ENCODE data around the gene ST8SIA3. TPM values are rescaled to one million over a fixed set of nuclear protein-coding genes. Genes with fewer than 3 reads are reported as not detected.

Gene ST8SIA3
- polyA plus RNA-seq (2013, experiment 1 of 2): 0.37 TPM
- 0.25 TPM for polyA plus RNA-seq (2013, experiment 2 of 2)

GRCh38 chr18:57352271-57352701 lies at the start of gene ST8SIA3:
Gene ST8SIA3, plus strand, starts transcription at chr18:57352557. Its CDS starts 290 bp downstream, at chr18:57352847.
- Histone ChIP-seq H3K36me3 (ENCODE audit: control insufficient read depth, insufficient read depth, low read length) (no peaks in the 10 kb centered on the region), H3K27ac (ENCODE audit: low read depth, low read length, severe bottlenecking) (no peak within 1 kb of the TSS), H3K4me3 (ENCODE audit: extremely low read depth, insufficient read depth, low read length, poor library complexity, severe bottlenecking) (peak within 1 kb of the TSS; percentile 47), H3K4me1 (ENCODE audit: control insufficient read depth, insufficient read depth, low read length, poor library complexity, severe bottlenecking) (no peaks in the 10 kb centered on the region), H3K9me3 (ENCODE audit: control insufficient read depth, low read length) (no peaks in the 10 kb centered on the region)
- WGBS, 2 experiments (ENCODE audit: insufficient coverage in 2 of 2): 0% methylated on average over 8 of the region's 38 CpGs; no CpG with 5 or more reads in 1 of the 2 experiments

GRCh38 chr18:57311472-57311871 lies 40.9 kb upstream of the ST8SIA3 start:
- no peak overlapping the region for H3K4me3 ChIP-seq (ENCODE audit: extremely low read depth, insufficient read depth, low read length, poor library complexity, severe bottlenecking)
- no peaks in the 10 kb centered on the region for H3K36me3 ChIP-seq (ENCODE audit: control insufficient read depth, insufficient read depth, low read length)
- WGBS, 2 experiments (ENCODE audit: insufficient coverage in 2 of 2): 90 to 99% methylated on average over 4 of the region's 4 CpGs
- H3K4me1 ChIP-seq (ENCODE audit: control insufficient read depth, insufficient read depth, low read length, poor library complexity, severe bottlenecking): no peaks in the 10 kb centered on the region
- H3K9me3 ChIP-seq (ENCODE audit: control insufficient read depth, low read length): no peaks in the 10 kb centered on the region
- no peak overlapping the region for H3K27ac ChIP-seq (ENCODE audit: low read depth, low read length, severe bottlenecking)

GRCh38 chr18:57312346-57313144 lies 39.8 kb upstream of the ST8SIA3 start:
- Histone ChIP-seq H3K9me3 (ENCODE audit: control insufficient read depth, low read length) (no peaks in the 10 kb centered on the region), H3K36me3 (ENCODE audit: control insufficient read depth, insufficient read depth, low read length) (no peaks in the 10 kb centered on the region), H3K4me1 (ENCODE audit: control insufficient read depth, insufficient read depth, low read length, poor library complexity, severe bottlenecking) (no peaks in the 10 kb centered on the region), H3K27ac (ENCODE audit: low read depth, low read length, severe bottlenecking) (no peak overlapping the region), H3K4me3 (ENCODE audit: extremely low read depth, insufficient read depth, low read length, poor library complexity, severe bottlenecking) (no peak overlapping the region)
- WGBS, 2 experiments (ENCODE audit: insufficient coverage in 2 of 2): 80 to 100% methylated on average over 1 of the region's 3 CpGs

GRCh38 chr18:57320603-57321002 lies 31.8 kb upstream of the ST8SIA3 start:
- no peaks in the 10 kb centered on the region for H3K9me3 ChIP-seq (ENCODE audit: control insufficient read depth, low read length)
- no peaks in the 10 kb centered on the region for H3K36me3 ChIP-seq (ENCODE audit: control insufficient read depth, insufficient read depth, low read length)
- H3K27ac ChIP-seq (ENCODE audit: low read depth, low read length, severe bottlenecking): no peak overlapping the region
- no peak overlapping the region for H3K4me3 ChIP-seq (ENCODE audit: extremely low read depth, insufficient read depth, low read length, poor library complexity, severe bottlenecking)
- no peaks in the 10 kb centered on the region for H3K4me1 ChIP-seq (ENCODE audit: control insufficient read depth, insufficient read depth, low read length, poor library complexity, severe bottlenecking)
- 71% methylated on average over 1 of the region's 2 CpGs; no CpG with 5 or more reads in 1 of the 2 experiments for WGBS, 2 experiments (ENCODE audit: insufficient coverage in 2 of 2)

GRCh38 chr18:57325491-57326166 lies 26.7 kb upstream of the ST8SIA3 start:
- WGBS, 2 experiments (ENCODE audit: insufficient coverage in 2 of 2): 69 to 78% methylated on average over 1 of the region's 1 CpG
- Histone ChIP-seq H3K27ac (ENCODE audit: low read depth, low read length, severe bottlenecking) (no peak overlapping the region), H3K4me1 (ENCODE audit: control insufficient read depth, insufficient read depth, low read length, poor library complexity, severe bottlenecking) (no peaks in the 10 kb centered on the region), H3K36me3 (ENCODE audit: control insufficient read depth, insufficient read depth, low read length) (no peaks in the 10 kb centered on the region), H3K4me3 (ENCODE audit: extremely low read depth, insufficient read depth, low read length, poor library complexity, severe bottlenecking) (no peak overlapping the region), H3K9me3 (ENCODE audit: control insufficient read depth, low read length) (no peaks in the 10 kb centered on the region)

GRCh38 chr18:57326718-57327323 lies 25.5 kb upstream of the ST8SIA3 start:
- 79 to 87% methylated on average over 8 of the region's 8 CpGs for whole genome bisulfite sequencing, 2 experiments (ENCODE audit: insufficient coverage in 2 of 2)
- Histone ChIP-seq H3K9me3 (ENCODE audit: control insufficient read depth, low read length) (no peaks in the 10 kb centered on the region), H3K27ac (ENCODE audit: low read depth, low read length, severe bottlenecking) (no peak overlapping the region), H3K4me1 (ENCODE audit: control insufficient read depth, insufficient read depth, low read length, poor library complexity, severe bottlenecking) (no peaks in the 10 kb centered on the region), H3K36me3 (ENCODE audit: control insufficient read depth, insufficient read depth, low read length) (no peaks in the 10 kb centered on the region), H3K4me3 (ENCODE audit: extremely low read depth, insufficient read depth, low read length, poor library complexity, severe bottlenecking) (no peak overlapping the region)

- no peaks in the 10 kb centered on the region for H3K9me3 ChIP-seq (ENCODE audit: control insufficient read depth, low read length)
- no peaks in the 10 kb centered on the region for H3K4me1 ChIP-seq (ENCODE audit: control insufficient read depth, insufficient read depth, low read length, poor library complexity, severe bottlenecking)
- no peak overlapping the region for H3K27ac ChIP-seq (ENCODE audit: low read depth, low read length, severe bottlenecking)
- no peaks in the 10 kb centered on the region for H3K36me3 ChIP-seq (ENCODE audit: control insufficient read depth, insufficient read depth, low read length)
- WGBS, 2 experiments (ENCODE audit: insufficient coverage in 2 of 2): 86% methylated on average over 1 of the region's 3 CpGs
- H3K4me3 ChIP-seq (ENCODE audit: extremely low read depth, insufficient read depth, low read length, poor library complexity, severe bottlenecking): no peak overlapping the region
Measured at GRCh38 chr18:57328665-57329064, 23.7 kb upstream of the ST8SIA3 start.

- no peak overlapping the region for H3K4me3 ChIP-seq (ENCODE audit: extremely low read depth, insufficient read depth, low read length, poor library complexity, severe bottlenecking)
- 80% methylated on average over 3 to 4 of the region's 5 CpGs for WGBS, 2 experiments (ENCODE audit: insufficient coverage in 2 of 2)
- no peaks in the 10 kb centered on the region for H3K4me1 ChIP-seq (ENCODE audit: control insufficient read depth, insufficient read depth, low read length, poor library complexity, severe bottlenecking)
- H3K27ac ChIP-seq (ENCODE audit: low read depth, low read length, severe bottlenecking): no peak overlapping the region
- H3K9me3 ChIP-seq (ENCODE audit: control insufficient read depth, low read length): no peaks in the 10 kb centered on the region
- H3K36me3 ChIP-seq (ENCODE audit: control insufficient read depth, insufficient read depth, low read length): no peaks in the 10 kb centered on the region
Measured at GRCh38 chr18:57329856-57330255, 22.5 kb upstream of the ST8SIA3 start.

- no CpG with 5 or more reads among the region's 2 CpGs for WGBS, 2 experiments (ENCODE audit: insufficient coverage in 2 of 2)
- Histone ChIP-seq H3K36me3 (ENCODE audit: control insufficient read depth, insufficient read depth, low read length) (no peaks in the 10 kb centered on the region), H3K9me3 (ENCODE audit: control insufficient read depth, low read length) (no peaks in the 10 kb centered on the region), H3K27ac (ENCODE audit: low read depth, low read length, severe bottlenecking) (no peak overlapping the region), H3K4me3 (ENCODE audit: extremely low read depth, insufficient read depth, low read length, poor library complexity, severe bottlenecking) (no peak overlapping the region), H3K4me1 (ENCODE audit: control insufficient read depth, insufficient read depth, low read length, poor library complexity, severe bottlenecking) (no peaks in the 10 kb centered on the region)
Measured at GRCh38 chr18:57331718-57332117, 20.6 kb upstream of the ST8SIA3 start.

GRCh38 chr18:57333940-57334339 lies 18.4 kb upstream of the ST8SIA3 start:
- 82 to 95% methylated on average over 4 of the region's 5 CpGs for WGBS, 2 experiments (ENCODE audit: insufficient coverage in 2 of 2)
- no peaks in the 10 kb centered on the region for H3K4me1 ChIP-seq (ENCODE audit: control insufficient read depth, insufficient read depth, low read length, poor library complexity, severe bottlenecking)
- H3K27ac ChIP-seq (ENCODE audit: low read depth, low read length, severe bottlenecking): no peak overlapping the region
- no peaks in the 10 kb centered on the region for H3K36me3 ChIP-seq (ENCODE audit: control insufficient read depth, insufficient read depth, low read length)
- no peak overlapping the region for H3K4me3 ChIP-seq (ENCODE audit: extremely low read depth, insufficient read depth, low read length, poor library complexity, severe bottlenecking)
- H3K9me3 ChIP-seq (ENCODE audit: control insufficient read depth, low read length): no peaks in the 10 kb centered on the region

All from mesodermal cell (in vitro differentiated cells).